ENCODE results near the gene CFAP65.

DNA sequence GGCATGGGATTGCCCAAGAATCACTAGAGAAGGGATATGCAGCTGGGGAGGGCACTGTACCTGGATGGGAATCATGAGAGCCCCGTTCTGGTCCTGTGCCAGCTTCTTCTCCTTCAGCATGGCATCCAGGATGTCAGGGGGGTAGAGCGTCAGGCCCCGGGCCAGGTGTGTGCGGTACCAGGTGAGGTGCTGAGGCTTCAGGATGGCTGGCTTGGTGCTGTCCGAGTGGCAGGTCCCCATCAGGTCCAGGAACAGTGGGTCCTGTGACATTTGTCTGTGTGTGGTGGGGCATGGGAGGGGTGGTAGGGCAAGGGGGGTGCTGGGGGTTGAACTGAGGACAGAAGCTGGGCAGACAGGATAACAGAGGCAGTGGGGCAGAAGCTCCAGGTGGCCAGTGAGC is 13.2 kb downstream of the CFAP65 start:
- TF ChIP-seq, protein P1, sequence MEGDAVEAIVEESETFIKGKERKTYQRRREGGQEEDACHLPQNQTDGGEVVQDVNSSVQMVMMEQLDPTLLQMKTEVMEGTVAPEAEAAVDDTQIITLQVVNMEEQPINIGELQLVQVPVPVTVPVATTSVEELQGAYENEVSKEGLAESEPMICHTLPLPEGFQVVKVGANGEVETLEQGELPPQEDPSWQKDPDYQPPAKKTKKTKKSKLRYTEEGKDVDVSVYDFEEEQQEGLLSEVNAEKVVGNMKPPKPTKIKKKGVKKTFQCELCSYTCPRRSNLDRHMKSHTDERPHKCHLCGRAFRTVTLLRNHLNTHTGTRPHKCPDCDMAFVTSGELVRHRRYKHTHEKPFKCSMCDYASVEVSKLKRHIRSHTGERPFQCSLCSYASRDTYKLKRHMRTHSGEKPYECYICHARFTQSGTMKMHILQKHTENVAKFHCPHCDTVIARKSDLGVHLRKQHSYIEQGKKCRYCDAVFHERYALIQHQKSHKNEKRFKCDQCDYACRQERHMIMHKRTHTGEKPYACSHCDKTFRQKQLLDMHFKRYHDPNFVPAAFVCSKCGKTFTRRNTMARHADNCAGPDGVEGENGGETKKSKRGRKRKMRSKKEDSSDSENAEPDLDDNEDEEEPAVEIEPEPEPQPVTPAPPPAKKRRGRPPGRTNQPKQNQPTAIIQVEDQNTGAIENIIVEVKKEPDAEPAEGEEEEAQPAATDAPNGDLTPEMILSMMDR (IDR thresholded peaks at IDR 0.05): no peak
- TF ChIP-seq RELA (CRISPR knock-in tag; IDR thresholded peaks at IDR 0.05; ENCODE audit: borderline replicate concordance) (no peak), NR2C2 (CRISPR knock-in tag; IDR thresholded peaks at IDR 0.05) (no peak), SMAD3 (CRISPR knock-in tag; IDR thresholded peaks at IDR 0.05; ENCODE audit: borderline replicate concordance) (no peak), MYBL2 (CRISPR knock-in tag; IDR thresholded peaks at IDR 0.05) (no peak), ZNF232 (CRISPR knock-in tag; IDR thresholded peaks at IDR 0.05) (no peak), ZNF423 (CRISPR knock-in tag; IDR thresholded peaks at IDR 0.05) (no peak), ZNF121 (CRISPR knock-in tag; IDR thresholded peaks at IDR 0.05) (no peak)
- TF ChIP-seq, protein P2, sequence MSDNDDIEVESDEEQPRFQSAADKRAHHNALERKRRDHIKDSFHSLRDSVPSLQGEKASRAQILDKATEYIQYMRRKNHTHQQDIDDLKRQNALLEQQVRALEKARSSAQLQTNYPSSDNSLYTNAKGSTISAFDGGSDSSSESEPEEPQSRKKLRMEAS (CRISPR knock-in tag; IDR thresholded peaks at IDR 0.05): no peak
- TF ChIP-seq, protein P3, sequence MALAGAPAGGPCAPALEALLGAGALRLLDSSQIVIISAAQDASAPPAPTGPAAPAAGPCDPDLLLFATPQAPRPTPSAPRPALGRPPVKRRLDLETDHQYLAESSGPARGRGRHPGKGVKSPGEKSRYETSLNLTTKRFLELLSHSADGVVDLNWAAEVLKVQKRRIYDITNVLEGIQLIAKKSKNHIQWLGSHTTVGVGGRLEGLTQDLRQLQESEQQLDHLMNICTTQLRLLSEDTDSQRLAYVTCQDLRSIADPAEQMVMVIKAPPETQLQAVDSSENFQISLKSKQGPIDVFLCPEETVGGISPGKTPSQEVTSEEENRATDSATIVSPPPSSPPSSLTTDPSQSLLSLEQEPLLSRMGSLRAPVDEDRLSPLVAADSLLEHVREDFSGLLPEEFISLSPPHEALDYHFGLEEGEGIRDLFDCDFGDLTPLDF (CRISPR knock-in tag; IDR thresholded peaks at IDR 0.05): no peak
- TF ChIP-seq, protein P4, sequence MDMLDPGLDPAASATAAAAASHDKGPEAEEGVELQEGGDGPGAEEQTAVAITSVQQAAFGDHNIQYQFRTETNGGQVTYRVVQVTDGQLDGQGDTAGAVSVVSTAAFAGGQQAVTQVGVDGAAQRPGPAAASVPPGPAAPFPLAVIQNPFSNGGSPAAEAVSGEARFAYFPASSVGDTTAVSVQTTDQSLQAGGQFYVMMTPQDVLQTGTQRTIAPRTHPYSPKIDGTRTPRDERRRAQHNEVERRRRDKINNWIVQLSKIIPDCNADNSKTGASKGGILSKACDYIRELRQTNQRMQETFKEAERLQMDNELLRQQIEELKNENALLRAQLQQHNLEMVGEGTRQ (CRISPR knock-in tag; IDR thresholded peaks at IDR 0.05): no peak
